HEK293 (cell line): ENCODE measurements around the gene ANTXR1.

Source experiments
- CTCF ChIA-PET: fragments of 350-600 bp; formaldehyde crosslinking; extraction: SDS; loops from one replicate; lab custom pipeline; 2021; ENCODE audit warnings: antibody characterized with exemption; lab: Yijun Ruan, JAX
- POLR2A ChIA-PET: fragments of 300-600 bp; formaldehyde crosslinking; extraction: SDS; loops from one replicate; lab custom pipeline; 2020; ENCODE audit warnings: antibody characterized with exemption, inconsistent platforms; lab: Yijun Ruan, JAX
- H3K27ac ChIP-seq: fragments of 200-500 bp; sonication (Bioruptor generic); 2 replicates; pipeline ENCODE4 v1.5.1; 2014; ENCODE audit warnings: low read depth, low read length, control low read depth, inconsistent platforms; ENCODE audit errors: extremely low read depth
- H3K36me3 ChIP-seq, 2 experiments: fragments of 200-500 bp in 1 of 2; sonication (Bioruptor generic) in 1 of 2; 1 replicate in 1 of 2; 2 replicates in 1 of 2; pipeline ENCODE4 v1.5.1; 2014 to 2017; ENCODE audit warnings: inconsistent platforms in 2 of 2, low read length in 2 of 2; ENCODE audit not compliant: control insufficient read depth in 2 of 2, insufficient read depth in 1 of 2
- H3K4me1 ChIP-seq: fragments of 200-500 bp; sonication (Bioruptor generic); 2 replicates; pipeline ENCODE4 v1.5.1; 2014; ENCODE audit warnings: mild to moderate bottlenecking, low read length, inconsistent platforms; ENCODE audit not compliant: control insufficient read depth, insufficient read depth
- H3K4me3 ChIP-seq: 2 replicates; pipeline ENCODE4 v1.5.1; 2011; ENCODE audit warnings: low read depth, mild to moderate bottlenecking, control low read depth, low read length, moderate library complexity
- H3K9me3 ChIP-seq: fragments of 200-500 bp; sonication (Bioruptor generic); 2 replicates; pipeline ENCODE4 v1.5.1; 2014; ENCODE audit warnings: low read depth, low read length, inconsistent platforms; ENCODE audit not compliant: control insufficient read depth, insufficient read depth
- GLI4 ChIP-seq: fragments of 450-650 bp; formaldehyde crosslinking; IDR thresholded peaks from 2 replicates; pipeline ENCODE4 v1.5.1; 2016; ENCODE audit warnings: missing biosample characterization, missing genetic modification characterization
- KLF8 ChIP-seq: fragments of 450-650 bp; formaldehyde crosslinking; IDR thresholded peaks from 2 replicates; pipeline ENCODE4 v1.5.1; 2016; ENCODE audit warnings: missing biosample characterization, missing genetic modification characterization
- OSR2 ChIP-seq: fragments of 450-650 bp; formaldehyde crosslinking; IDR thresholded peaks from 2 replicates; pipeline ENCODE4 v1.5.1; 2016; ENCODE audit warnings: missing biosample characterization, missing genetic modification characterization
- TRIM28 ChIP-seq: IDR thresholded peaks from 2 replicates; pipeline ENCODE4 v1.6.1; 2011; ENCODE audit warnings: low read length, control low read depth, borderline replicate concordance
- WT1 ChIP-seq: fragments of 450-650 bp; formaldehyde crosslinking; IDR thresholded peaks from 2 replicates; pipeline ENCODE4 v1.5.1; 2016; ENCODE audit warnings: missing biosample characterization, missing genetic modification characterization
- ZBTB11 ChIP-seq: fragments of 450-650 bp; formaldehyde crosslinking; conservative IDR thresholded peaks from 2 replicates; pipeline ENCODE4 v1.5.1; 2016; ENCODE audit warnings: low read depth, missing biosample characterization, missing genetic modification characterization
- ZEB2 ChIP-seq: fragments of 450-650 bp; formaldehyde crosslinking; IDR thresholded peaks from 2 replicates; pipeline ENCODE4 v1.5.1; 2016; ENCODE audit warnings: missing biosample characterization, missing genetic modification characterization
- ZNF169 ChIP-seq: fragments of 450-650 bp; formaldehyde crosslinking; IDR thresholded peaks from 2 replicates; pipeline ENCODE4 v1.5.1; 2016; ENCODE audit warnings: missing biosample characterization, missing genetic modification characterization
- ZNF174 ChIP-seq: fragments of 450-650 bp; formaldehyde crosslinking; IDR thresholded peaks from 2 replicates; pipeline ENCODE4 v1.5.0; 2017; ENCODE audit warnings: missing biosample characterization, mild to moderate bottlenecking, missing genetic modification characterization
- ZNF202 ChIP-seq: fragments of 450-650 bp; formaldehyde crosslinking; IDR thresholded peaks from 2 replicates; pipeline ENCODE4 v1.5.1; 2016; ENCODE audit warnings: missing biosample characterization, missing genetic modification characterization, borderline replicate concordance
- ZNF214 ChIP-seq: fragments of 450-650 bp; formaldehyde crosslinking; IDR thresholded peaks from 2 replicates; pipeline ENCODE4 v1.5.1; 2017; ENCODE audit warnings: missing biosample characterization, mild to moderate bottlenecking, missing genetic modification characterization, borderline replicate concordance
- ZNF302 ChIP-seq: fragments of 450-650 bp; formaldehyde crosslinking; IDR thresholded peaks from 2 replicates; pipeline ENCODE4 v1.5.1; 2016; ENCODE audit warnings: missing biosample characterization, missing genetic modification characterization, low read depth
- ZNF488 ChIP-seq: fragments of 450-650 bp; formaldehyde crosslinking; IDR thresholded peaks from 2 replicates; pipeline ENCODE4 v1.5.1; 2016; ENCODE audit warnings: missing biosample characterization, missing genetic modification characterization
- ZNF521 ChIP-seq: fragments of 450-650 bp; formaldehyde crosslinking; IDR thresholded peaks from 2 replicates; pipeline ENCODE4 v1.5.1; 2017; ENCODE audit warnings: missing biosample characterization, mild to moderate bottlenecking, missing genetic modification characterization
- ZNF555 ChIP-seq: fragments of 450-650 bp; formaldehyde crosslinking; conservative IDR thresholded peaks from 2 replicates; pipeline ENCODE4 v1.5.1; 2017; ENCODE audit warnings: missing biosample characterization, mild to moderate bottlenecking, missing genetic modification characterization, inconsistent platforms
- ZNF558 ChIP-seq: fragments of 450-650 bp; formaldehyde crosslinking; IDR thresholded peaks from 2 replicates; pipeline ENCODE4 v1.5.1; 2016; ENCODE audit warnings: missing biosample characterization, missing genetic modification characterization
- ZNF580 ChIP-seq: fragments of 450-650 bp; formaldehyde crosslinking; IDR thresholded peaks from 2 replicates; pipeline ENCODE4 v1.5.1; 2016; ENCODE audit warnings: missing biosample characterization, missing genetic modification characterization
- ZNF701 ChIP-seq: fragments of 450-650 bp; formaldehyde crosslinking; IDR thresholded peaks from 2 replicates; pipeline ENCODE4 v1.5.1; 2016; ENCODE audit warnings: missing biosample characterization, missing genetic modification characterization
- ZNF768 ChIP-seq: fragments of 450-650 bp; formaldehyde crosslinking; IDR thresholded peaks from 2 replicates; pipeline ENCODE4 v1.5.1; 2018; ENCODE audit warnings: missing biosample characterization, mild to moderate bottlenecking, missing genetic modification characterization
- TF ChIP-seq, protein P1 (sequence below): fragments of 450-650 bp; formaldehyde crosslinking; IDR thresholded peaks from 2 replicates; pipeline ENCODE4 v1.5.1; 2016; ENCODE audit warnings: missing biosample characterization, missing genetic modification characterization, borderline replicate concordance
- TF ChIP-seq, protein P2 (sequence below): fragments of 450-650 bp; formaldehyde crosslinking; IDR thresholded peaks from 2 replicates; pipeline ENCODE4 v1.5.1; 2016; ENCODE audit warnings: missing biosample characterization, missing genetic modification characterization

ANTXR1 gene

GRCh38 chr2:69059731-69060290, 46.8 kb downstream of the ANTXR1 start (continued):
- TF ChIP-seq, protein P1, sequence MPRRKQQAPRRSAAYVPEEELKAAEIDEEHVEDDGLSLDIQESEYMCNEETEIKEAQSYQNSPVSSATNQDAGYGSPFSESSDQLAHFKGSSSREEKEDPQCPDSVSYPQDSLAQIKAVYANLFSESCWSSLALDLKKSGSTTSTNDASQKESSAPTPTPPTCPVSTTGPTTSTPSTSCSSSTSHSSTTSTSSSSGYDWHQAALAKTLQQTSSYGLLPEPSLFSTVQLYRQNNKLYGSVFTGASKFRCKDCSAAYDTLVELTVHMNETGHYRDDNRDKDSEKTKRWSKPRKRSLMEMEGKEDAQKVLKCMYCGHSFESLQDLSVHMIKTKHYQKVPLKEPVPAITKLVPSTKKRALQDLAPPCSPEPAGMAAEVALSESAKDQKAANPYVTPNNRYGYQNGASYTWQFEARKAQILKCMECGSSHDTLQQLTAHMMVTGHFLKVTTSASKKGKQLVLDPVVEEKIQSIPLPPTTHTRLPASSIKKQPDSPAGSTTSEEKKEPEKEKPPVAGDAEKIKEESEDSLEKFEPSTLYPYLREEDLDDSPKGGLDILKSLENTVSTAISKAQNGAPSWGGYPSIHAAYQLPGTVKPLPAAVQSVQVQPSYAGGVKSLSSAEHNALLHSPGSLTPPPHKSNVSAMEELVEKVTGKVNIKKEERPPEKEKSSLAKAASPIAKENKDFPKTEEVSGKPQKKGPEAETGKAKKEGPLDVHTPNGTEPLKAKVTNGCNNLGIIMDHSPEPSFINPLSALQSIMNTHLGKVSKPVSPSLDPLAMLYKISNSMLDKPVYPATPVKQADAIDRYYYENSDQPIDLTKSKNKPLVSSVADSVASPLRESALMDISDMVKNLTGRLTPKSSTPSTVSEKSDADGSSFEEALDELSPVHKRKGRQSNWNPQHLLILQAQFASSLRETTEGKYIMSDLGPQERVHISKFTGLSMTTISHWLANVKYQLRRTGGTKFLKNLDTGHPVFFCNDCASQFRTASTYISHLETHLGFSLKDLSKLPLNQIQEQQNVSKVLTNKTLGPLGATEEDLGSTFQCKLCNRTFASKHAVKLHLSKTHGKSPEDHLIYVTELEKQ (tag by site-specific recombination) = no peak
- no peak for TF ChIP-seq ZBTB11
- no peak for TF ChIP-seq ZNF202

DNA sequence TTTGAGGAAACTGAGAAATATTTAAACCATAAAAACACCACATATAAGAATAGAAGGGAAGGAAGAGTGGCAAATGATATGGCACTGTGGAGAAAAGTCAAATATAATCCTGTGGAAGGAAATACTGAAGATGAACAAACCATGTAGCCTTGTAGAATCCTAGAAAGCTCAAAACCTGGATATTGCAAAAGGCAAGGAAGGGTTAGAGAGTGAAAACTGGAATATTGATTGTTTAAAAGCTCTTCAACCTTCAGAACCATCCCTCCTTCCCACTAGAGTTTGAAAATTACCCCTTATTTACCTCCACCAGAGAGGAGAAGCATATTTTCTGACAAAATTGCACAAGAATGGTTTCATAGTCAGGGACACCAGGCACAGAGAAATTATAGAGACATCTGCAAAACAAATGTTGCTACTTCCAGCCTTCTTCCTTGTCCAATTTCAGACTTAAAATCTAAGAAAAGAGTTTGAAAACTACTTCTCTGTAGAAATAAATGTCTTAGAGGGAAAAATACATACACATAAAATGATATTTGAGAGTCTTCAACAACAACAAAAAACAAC, 48.0 kb downstream of the ANTXR1 start:
- H3K27ac ChIP-seq = no peak overlapping the region
- no peaks in the 10 kb centered on the region for H3K36me3 ChIP-seq
- POLR2A ChIA-PET = interaction anchor here (0.6 kb wide), 1 partner anchor 138 kb away, joined by 5 read pairs; no protein-coding TSS in a partner anchor
- CTCF ChIA-PET = interaction anchor here (0.6 to 0.7 kb wide), 2 partner anchors 87 to 210 kb away, joined by 3 to 4 read pairs; no protein-coding TSS in a partner anchor
- TF ChIP-seq WT1 (tag by site-specific recombination) = no peak
- TF ChIP-seq OSR2 (tag by site-specific recombination) = no peak
- TF ChIP-seq ZNF701 (tag by site-specific recombination) = no peak
- no peak for TF ChIP-seq ZNF174 (tag by site-specific recombination)
- no peak for TF ChIP-seq ZEB2 (tag by site-specific recombination)
- no peak for TF ChIP-seq ZNF488 (tag by site-specific recombination)
- TF ChIP-seq ZNF169 (tag by site-specific recombination) = no peak
- H3K4me1 ChIP-seq = no peaks in the 10 kb centered on the region
- H3K9me3 ChIP-seq = no peaks in the 10 kb centered on the region
- H3K4me3 ChIP-seq = no peak overlapping the region

- Histone ChIP-seq H3K36me3 (no peaks in the 10 kb centered on the region), H3K4me3 (no peak overlapping the region)
- POLR2A ChIA-PET = interaction anchor here (0.6 kb wide), 1 partner anchor 139 kb away, joined by 5 read pairs; no protein-coding TSS in a partner anchor
- TF ChIP-seq KLF8 (tag by site-specific recombination) = no peak
- TF ChIP-seq ZNF580 (tag by site-specific recombination) = no peak
- no peak for TF ChIP-seq ZNF768 (tag by site-specific recombination)
- TF ChIP-seq ZNF302 = no peak
- no peak for TF ChIP-seq ZNF214
- no peak for TF ChIP-seq ZNF521 (tag by site-specific recombination)
- no peak for TF ChIP-seq TRIM28
- TF ChIP-seq ZNF558 = no peak
- TF ChIP-seq, protein P2, sequence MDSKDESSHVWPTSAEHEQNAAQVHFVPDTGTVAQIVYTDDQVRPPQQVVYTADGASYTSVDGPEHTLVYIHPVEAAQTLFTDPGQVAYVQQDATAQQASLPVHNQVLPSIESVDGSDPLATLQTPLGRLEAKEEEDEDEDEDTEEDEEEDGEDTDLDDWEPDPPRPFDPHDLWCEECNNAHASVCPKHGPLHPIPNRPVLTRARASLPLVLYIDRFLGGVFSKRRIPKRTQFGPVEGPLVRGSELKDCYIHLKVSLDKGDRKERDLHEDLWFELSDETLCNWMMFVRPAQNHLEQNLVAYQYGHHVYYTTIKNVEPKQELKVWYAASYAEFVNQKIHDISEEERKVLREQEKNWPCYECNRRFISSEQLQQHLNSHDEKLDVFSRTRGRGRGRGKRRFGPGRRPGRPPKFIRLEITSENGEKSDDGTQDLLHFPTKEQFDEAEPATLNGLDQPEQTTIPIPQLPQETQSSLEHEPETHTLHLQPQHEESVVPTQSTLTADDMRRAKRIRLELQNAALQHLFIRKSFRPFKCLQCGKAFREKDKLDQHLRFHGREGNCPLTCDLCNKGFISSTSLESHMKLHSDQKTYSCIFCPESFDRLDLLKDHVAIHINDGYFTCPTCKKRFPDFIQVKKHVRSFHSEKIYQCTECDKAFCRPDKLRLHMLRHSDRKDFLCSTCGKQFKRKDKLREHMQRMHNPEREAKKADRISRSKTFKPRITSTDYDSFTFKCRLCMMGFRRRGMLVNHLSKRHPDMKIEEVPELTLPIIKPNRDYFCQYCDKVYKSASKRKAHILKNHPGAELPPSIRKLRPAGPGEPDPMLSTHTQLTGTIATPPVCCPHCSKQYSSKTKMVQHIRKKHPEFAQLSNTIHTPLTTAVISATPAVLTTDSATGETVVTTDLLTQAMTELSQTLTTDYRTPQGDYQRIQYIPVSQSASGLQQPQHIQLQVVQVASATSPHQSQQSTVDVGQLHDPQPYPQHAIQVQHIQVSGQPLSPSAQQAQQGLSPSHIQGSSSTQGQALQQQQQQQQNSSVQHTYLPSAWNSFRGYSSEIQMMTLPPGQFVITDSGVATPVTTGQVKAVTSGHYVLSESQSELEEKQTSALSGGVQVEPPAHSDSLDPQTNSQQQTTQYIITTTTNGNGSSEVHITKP (tag by site-specific recombination) = no peak
- no peak for TF ChIP-seq GLI4 (tag by site-specific recombination)
- TF ChIP-seq ZNF555 (tag by site-specific recombination) = no peak
- TF ChIP-seq, all 188 proteins: peak for 0
- Histone ChIP-seq H3K4me1 (no peaks in the 10 kb centered on the region), H3K9me3 (no peaks in the 10 kb centered on the region), H3K27ac (no peak overlapping the region)
- CTCF ChIA-PET = interaction anchor here (0.6 to 0.7 kb wide), 2 partner anchors 86 to 210 kb away, joined by 3 to 4 read pairs; no protein-coding TSS in a partner anchor
Observed at GRCh38 chr2:69061525-69061924, 48.5 kb downstream of the ANTXR1 start.
